H9 (cell line): Measurements from ENCODE around the gene TUBA4A. TPM values are rescaled to one million over a fixed set of nuclear protein-coding genes. Genes with fewer than 3 reads are reported as not detected.

ENCODE experiments used
- DNase-seq: peaks from one replicate; pipeline ENCODE4 v3.0.0-alpha.2; 2017
- H2AFZ ChIP-seq: one replicate; pipeline ENCODE4 v1.6.1; 2013; ENCODE audit warnings: mild to moderate bottlenecking, low read length, control low read depth, moderate library complexity
- H2AK5ac ChIP-seq: 2 replicates; pipeline ENCODE4 v1.6.1; 2013; ENCODE audit warnings: low read length, control low read depth, mixed read lengths; ENCODE audit not compliant: insufficient read length
- H2BK120ac ChIP-seq: one replicate; pipeline ENCODE4 v1.6.1; 2013; ENCODE audit warnings: low read depth, mild to moderate bottlenecking, low read length, control low read depth, inconsistent platforms; ENCODE audit not compliant: poor library complexity, severe bottlenecking
- H2BK12ac ChIP-seq: 2 replicates; pipeline ENCODE4 v1.6.1; 2013; ENCODE audit warnings: low read length, control low read depth, mixed read lengths, low read depth; ENCODE audit not compliant: insufficient read length
- H2BK15ac ChIP-seq: 2 replicates; pipeline ENCODE4 v1.6.1; 2013; ENCODE audit warnings: low read depth, low read length, control low read depth
- H2BK20ac ChIP-seq: one replicate; pipeline ENCODE4 v1.6.1; 2013; ENCODE audit warnings: low read depth, mild to moderate bottlenecking, low read length, control low read depth, inconsistent platforms; ENCODE audit not compliant: poor library complexity, severe bottlenecking
- H2BK5ac ChIP-seq: 2 replicates; pipeline ENCODE4 v1.6.1; 2013; ENCODE audit warnings: low read length, control low read depth, mixed read lengths; ENCODE audit not compliant: insufficient read length
- H3K14ac ChIP-seq: 2 replicates; pipeline ENCODE4 v1.6.1; 2013; ENCODE audit warnings: low read length, control low read depth; ENCODE audit not compliant: insufficient read depth
- H3K18ac ChIP-seq: 2 replicates; pipeline ENCODE4 v1.6.1; 2013; ENCODE audit warnings: low read depth, mild to moderate bottlenecking, mixed read lengths, low read length, control low read depth; ENCODE audit not compliant: insufficient read length
- H3K23ac ChIP-seq: 2 replicates; pipeline ENCODE4 v1.6.1; 2013; ENCODE audit warnings: low read length, control low read depth, mixed read lengths, low read depth; ENCODE audit not compliant: insufficient read length
- H3K23me2 ChIP-seq: 2 replicates; pipeline ENCODE4 v1.6.1; 2013; ENCODE audit warnings: low read depth, mild to moderate bottlenecking, mixed read lengths, low read length, control low read depth; ENCODE audit not compliant: insufficient read length, poor library complexity, severe bottlenecking
- H3K27ac ChIP-seq: 2 replicates; pipeline ENCODE4 v1.5.1; 2013; ENCODE audit warnings: low read length, control low read depth, mixed read lengths, low read depth; ENCODE audit not compliant: insufficient read length
- H3K27me3 ChIP-seq: 2 replicates; pipeline ENCODE4 v1.6.1; 2013; ENCODE audit warnings: low read length, control low read depth, inconsistent platforms; ENCODE audit not compliant: insufficient read depth
- H3K4ac ChIP-seq: 2 replicates; pipeline ENCODE4 v1.6.1; 2013; ENCODE audit warnings: low read depth, mild to moderate bottlenecking, control low read depth, inconsistent platforms, low read length, moderate library complexity
- H3K4me1 ChIP-seq: 2 replicates; pipeline ENCODE4 v1.6.1; 2013; ENCODE audit warnings: low read length, control low read depth, inconsistent platforms; ENCODE audit not compliant: insufficient read depth
- H3K4me2 ChIP-seq: 2 replicates; pipeline ENCODE4 v1.6.1; 2013; ENCODE audit warnings: low read length, control low read depth, mixed read lengths; ENCODE audit not compliant: insufficient read length, insufficient read depth
- H3K56ac ChIP-seq: 2 replicates; pipeline ENCODE4 v1.6.1; 2013; ENCODE audit warnings: low read depth, mild to moderate bottlenecking, mixed read lengths, low read length, control low read depth; ENCODE audit not compliant: insufficient read length
- H3K79me1 ChIP-seq: 2 replicates; pipeline ENCODE4 v1.6.1; 2013; ENCODE audit warnings: low read depth, mild to moderate bottlenecking, moderate library complexity, low read length, control low read depth, inconsistent platforms; ENCODE audit not compliant: insufficient read depth, poor library complexity, severe bottlenecking
- H3K79me2 ChIP-seq: 2 replicates; pipeline ENCODE4 v1.6.1; 2013; ENCODE audit warnings: low read length, control low read depth, inconsistent platforms; ENCODE audit not compliant: insufficient read depth
- H3K9ac ChIP-seq: 2 replicates; pipeline ENCODE4 v1.6.1; 2013; ENCODE audit warnings: low read length, control low read depth, mixed read lengths; ENCODE audit not compliant: insufficient read length; ENCODE audit errors: extremely low read depth
- H3K9me3 ChIP-seq: one replicate; pipeline ENCODE4 v1.6.1; 2013; ENCODE audit warnings: low read depth, low read length, inconsistent platforms; ENCODE audit not compliant: control insufficient read depth
- H3T11ph ChIP-seq: one replicate; pipeline ENCODE4 v1.6.1; 2013; ENCODE audit warnings: mild to moderate bottlenecking, low read length, control low read depth, inconsistent platforms
- H4K20me1 ChIP-seq: one replicate; pipeline ENCODE4 v1.6.1; 2013; ENCODE audit not compliant: control insufficient read depth, insufficient read length, insufficient read depth
- H4K5ac ChIP-seq: 2 replicates; pipeline ENCODE4 v1.6.1; 2013; ENCODE audit warnings: low read depth, mild to moderate bottlenecking, mixed read lengths, low read length, control low read depth; ENCODE audit not compliant: insufficient read length
- H4K8ac ChIP-seq: replicated peaks from 2 replicates; pipeline ENCODE4 v1.6.1; 2013; ENCODE audit warnings: low read length, control low read depth, mixed read lengths, low read depth; ENCODE audit not compliant: insufficient read length
- H4K91ac ChIP-seq: 2 replicates; pipeline ENCODE4 v1.6.1; 2013; ENCODE audit warnings: low read depth, mild to moderate bottlenecking, moderate library complexity, mixed read lengths, low read length, control low read depth; ENCODE audit not compliant: insufficient read length
- H3K27ac Mint-ChIP-seq, 3 experiments: 2 replicates in 2 of 3; 3 replicates in 1 of 3; pipeline ENCODE4 v1.8.0; 2020 to 2021; ENCODE audit warnings: mixed read lengths in 3 of 3, mild to moderate bottlenecking in 1 of 3, moderate library complexity in 1 of 3
- H3K27me3 Mint-ChIP-seq: 2 replicates; pipeline ENCODE4 v1.8.0; 2021; ENCODE audit warnings: low read depth, mild to moderate bottlenecking, moderate library complexity, mixed read lengths
- H3K36me3 Mint-ChIP-seq, 3 experiments: 2 replicates in 2 of 3; 3 replicates in 1 of 3; pipeline ENCODE4 v1.8.0; 2020 to 2021; ENCODE audit warnings: low read depth in 3 of 3, mixed read lengths in 3 of 3; ENCODE audit not compliant: insufficient read depth in 1 of 3
- H3K4me1 Mint-ChIP-seq, 2 experiments: 2 replicates each; pipeline ENCODE4 v1.8.0; 2020; ENCODE audit warnings: mixed read lengths in 2 of 2
- H3K4me3 Mint-ChIP-seq, 2 experiments: 2 replicates in 1 of 2; 3 replicates in 1 of 2; pipeline ENCODE4 v1.8.0; 2020 to 2021; ENCODE audit warnings: mild to moderate bottlenecking in 2 of 2, mixed read lengths in 2 of 2, moderate library complexity in 1 of 2
- H3K9me3 Mint-ChIP-seq, 2 experiments: 2 replicates in 1 of 2; 3 replicates in 1 of 2; pipeline ENCODE4 v1.8.0; 2020; ENCODE audit warnings: mild to moderate bottlenecking in 2 of 2, mixed read lengths in 2 of 2, moderate library complexity in 1 of 2
- CTCF ChIP-seq: fragments of 200-600 bp; sonication (generic); conservative IDR thresholded peaks from 3 replicates; pipeline ENCODE4 v1.8.0; 2021; ENCODE audit warnings: antibody characterized with exemption, mild to moderate bottlenecking
- WGBS: extraction: QIAGEN DNeasy Blood & Tissue Kit; methylation state at CpG from one replicate; pipeline ENCODE4 v1.1.7; 2013; ENCODE audit warnings: missing lambda C conversion rate, low lambda C conversion rate, mixed read lengths; ENCODE audit not compliant: insufficient read length; ENCODE audit errors: extremely low coverage; 5-methylcytosine and 5-hydroxymethylcytosine counted together
- total RNA-seq: library from RNA; stranded (reverse); gene quantifications from 2 replicates; pipeline ENCODE4 v1.2.1, GENCODE V29; 2021

The TUBA4A gene
- total RNA-seq, 1 experiment from 2014 or later: 25.5 TPM

GRCh38 chr2:219271021-219271420 is 17.3 kb upstream of the TUBA4A start:
- Histone ChIP-seq H3K4me2 (no peak overlapping the region), H3K56ac (no peak overlapping the region), H2BK5ac (no peak overlapping the region), H3K23me2 (no peaks in the 10 kb centered on the region), H2AFZ (no peak overlapping the region), H2BK120ac (no peak overlapping the region), H2BK20ac (no peak overlapping the region), H3K9ac (no peak overlapping the region), H3T11ph (no peak overlapping the region), H4K5ac (no peak overlapping the region), H3K23ac (no peak overlapping the region), H2AK5ac (no peak overlapping the region), H3K79me1 (no peaks in the 10 kb centered on the region), H4K91ac (no peak overlapping the region), H4K20me1 (no peaks in the 10 kb centered on the region), H3K14ac (no peak overlapping the region), H3K79me2 (no peaks in the 10 kb centered on the region), H3K27ac (no peak overlapping the region), H3K4ac (no peak overlapping the region), H2BK12ac (no peak overlapping the region), H3K9me3 (no peaks in the 10 kb centered on the region), H3K27me3 (no peaks in the 10 kb centered on the region), H3K4me1 (peaks cover 4% of the 10 kb centered on the region; the same call in 1 of the 2 replicates), H3K18ac (no peak overlapping the region), H4K8ac (no peak overlapping the region), H2BK15ac (no peak overlapping the region)
- Mint-ChIP-seq H3K9me3 (no peaks in the 10 kb centered on the region), H3K4me1 (peaks cover 12 to 17% of the 10 kb centered on the region in 2 experiments), H3K4me3 (no peak overlapping the region), H3K27me3 (peaks cover 39% of the 10 kb centered on the region), H3K27ac (no peak overlapping the region), H3K36me3 (no peaks in the 10 kb centered on the region)
- no peak for DNase-seq
- no peak for TF ChIP-seq CTCF
- no CpG with 5 or more reads among the region's 2 CpGs for WGBS
